ENCODE results near the gene ZSWIM4.

DNA sequence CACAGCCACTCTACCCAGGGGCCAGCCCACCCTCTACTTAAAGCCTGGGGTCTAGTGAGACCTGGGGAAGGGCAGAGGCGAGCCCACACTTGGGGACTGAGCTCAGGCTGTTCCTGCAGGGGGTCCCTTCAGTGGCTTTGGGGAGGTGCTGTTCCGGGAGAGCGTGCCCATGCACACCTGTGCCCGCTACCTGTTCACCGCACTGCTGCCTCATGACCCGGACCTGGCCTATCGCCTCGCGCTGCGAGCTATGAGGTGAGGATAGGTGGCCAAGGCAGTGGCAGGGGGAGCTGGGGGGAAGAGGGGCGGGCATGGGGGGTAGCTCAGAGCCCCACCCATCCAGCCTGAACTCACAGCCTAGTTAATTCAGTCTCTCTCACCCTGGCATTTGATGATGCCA is 24.0 kb downstream of the ZSWIM4 start:
- TF ChIP-seq, protein P1, sequence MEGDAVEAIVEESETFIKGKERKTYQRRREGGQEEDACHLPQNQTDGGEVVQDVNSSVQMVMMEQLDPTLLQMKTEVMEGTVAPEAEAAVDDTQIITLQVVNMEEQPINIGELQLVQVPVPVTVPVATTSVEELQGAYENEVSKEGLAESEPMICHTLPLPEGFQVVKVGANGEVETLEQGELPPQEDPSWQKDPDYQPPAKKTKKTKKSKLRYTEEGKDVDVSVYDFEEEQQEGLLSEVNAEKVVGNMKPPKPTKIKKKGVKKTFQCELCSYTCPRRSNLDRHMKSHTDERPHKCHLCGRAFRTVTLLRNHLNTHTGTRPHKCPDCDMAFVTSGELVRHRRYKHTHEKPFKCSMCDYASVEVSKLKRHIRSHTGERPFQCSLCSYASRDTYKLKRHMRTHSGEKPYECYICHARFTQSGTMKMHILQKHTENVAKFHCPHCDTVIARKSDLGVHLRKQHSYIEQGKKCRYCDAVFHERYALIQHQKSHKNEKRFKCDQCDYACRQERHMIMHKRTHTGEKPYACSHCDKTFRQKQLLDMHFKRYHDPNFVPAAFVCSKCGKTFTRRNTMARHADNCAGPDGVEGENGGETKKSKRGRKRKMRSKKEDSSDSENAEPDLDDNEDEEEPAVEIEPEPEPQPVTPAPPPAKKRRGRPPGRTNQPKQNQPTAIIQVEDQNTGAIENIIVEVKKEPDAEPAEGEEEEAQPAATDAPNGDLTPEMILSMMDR (IDR thresholded peaks at IDR 0.05), result no peak
- TF ChIP-seq RAD21 (IDR thresholded peaks at IDR 0.05; ENCODE audit: low read length) (no peak), FOXM1 (IDR thresholded peaks at IDR 0.05; ENCODE audit: low read depth) (no peak), RFX5 (IDR thresholded peaks at IDR 0.05; ENCODE audit: low read length) (no peak), RXRA (IDR thresholded peaks at IDR 0.05; ENCODE audit: borderline replicate concordance, low read depth) (no peak), FOXJ3 (CRISPR knock-in tag; IDR thresholded peaks at IDR 0.05) (no peak), SIN3A (IDR thresholded peaks at IDR 0.05; ENCODE audit: borderline replicate concordance, low read depth, low read length) (no peak)
- TF ChIP-seq, protein P2, sequence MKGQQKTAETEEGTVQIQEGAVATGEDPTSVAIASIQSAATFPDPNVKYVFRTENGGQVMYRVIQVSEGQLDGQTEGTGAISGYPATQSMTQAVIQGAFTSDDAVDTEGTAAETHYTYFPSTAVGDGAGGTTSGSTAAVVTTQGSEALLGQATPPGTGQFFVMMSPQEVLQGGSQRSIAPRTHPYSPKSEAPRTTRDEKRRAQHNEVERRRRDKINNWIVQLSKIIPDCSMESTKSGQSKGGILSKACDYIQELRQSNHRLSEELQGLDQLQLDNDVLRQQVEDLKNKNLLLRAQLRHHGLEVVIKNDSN (IDR thresholded peaks at IDR 0.05; ENCODE audit: borderline replicate concordance, low read depth), result no peak

All from SK-N-SH (cell line).